Thyroid gland (tissue), 4 donors: ENCODE measurements around the gene SLC45A2. TPM values are rescaled to one million over a fixed set of nuclear protein-coding genes. Genes with fewer than 3 reads are reported as not detected.
A peak's percentile ranks its signal among the peaks of the same experiment; 100 is the strongest.

ENCODE experiments used
- DNase-seq, 2 donors: peaks; one replicate each; pipeline ENCODE4 v3.0.0-alpha.2; 2019
- H3K27ac ChIP-seq, 3 donors: fragments of 200-600 bp; sonication (generic); 1 replicate in 2 of 3; 2 replicates in 1 of 3; pipeline ENCODE4 v1.5.1; 2016 to 2019; ENCODE audit warnings: mild to moderate bottlenecking in 1 of 3, moderate library complexity in 1 of 3
- H3K27me3 ChIP-seq: fragments of 200-600 bp; sonication (generic); one replicate; pipeline ENCODE4 v1.5.1; 2019
- H3K36me3 ChIP-seq, 2 donors: fragments of 200-600 bp; sonication (generic); one replicate each; pipeline ENCODE4 v1.5.1; 2016 to 2019
- H3K4me1 ChIP-seq, 2 donors: fragments of 200-600 bp; sonication (generic); one replicate each; pipeline ENCODE4 v1.5.1; 2017 to 2019
- H3K4me3 ChIP-seq, 3 donors: fragments of 200-600 bp; sonication (generic); replicated peaks in 1 of 3; 1 replicate in 2 of 3; 2 replicates in 1 of 3; pipeline ENCODE4 v1.5.1; 2016; ENCODE audit warnings: mild to moderate bottlenecking in 1 of 3
- H3K9me3 ChIP-seq: fragments of 200-600 bp; sonication (generic); one replicate; pipeline ENCODE4 v1.5.1; 2017
- POLR2A ChIP-seq, 2 donors: fragments of 450-650 bp; IDR thresholded peaks; one replicate each; pipeline ENCODE4 v1.6.1; 2017; ENCODE audit warnings: antibody characterized with exemption in 2 of 2, mild to moderate bottlenecking in 2 of 2, moderate library complexity in 1 of 2
- WGBS, 2 donors: methylation state at CpG; one replicate each; pipeline ENCODE4 v1.1.5; 2017; 5-methylcytosine and 5-hydroxymethylcytosine counted together
- intact Hi-C: fragments of 100-400 bp; cut with DNase I; formaldehyde crosslinking; loops from one replicate; pipeline ENCODE4 v1.15.1; 2023
- total RNA-seq, 4 donors: library from RNA; depleted of rRNA; stranded (reverse); fragments of >200 nt; gene quantifications; one replicate each; pipeline ENCODE4 v1.2.3, GENCODE V29; 2016
- TF ChIP-seq, protein P1 (sequence below), 6 experiments: fragments of 200-600 bp in 3 of 6; fragments of 450-650 bp in 3 of 6; sonication (generic) in 3 of 6; IDR thresholded peaks; one replicate each; pipeline ENCODE4 v1.5.1; 2016 to 2019; ENCODE audit warnings: antibody characterized with exemption in 6 of 6, mild to moderate bottlenecking in 2 of 6, inconsistent platforms in 1 of 6, moderate library complexity in 1 of 6

The SLC45A2 gene
- total RNA-seq, 4 donors from 2014 or later, result not detected

DNA sequence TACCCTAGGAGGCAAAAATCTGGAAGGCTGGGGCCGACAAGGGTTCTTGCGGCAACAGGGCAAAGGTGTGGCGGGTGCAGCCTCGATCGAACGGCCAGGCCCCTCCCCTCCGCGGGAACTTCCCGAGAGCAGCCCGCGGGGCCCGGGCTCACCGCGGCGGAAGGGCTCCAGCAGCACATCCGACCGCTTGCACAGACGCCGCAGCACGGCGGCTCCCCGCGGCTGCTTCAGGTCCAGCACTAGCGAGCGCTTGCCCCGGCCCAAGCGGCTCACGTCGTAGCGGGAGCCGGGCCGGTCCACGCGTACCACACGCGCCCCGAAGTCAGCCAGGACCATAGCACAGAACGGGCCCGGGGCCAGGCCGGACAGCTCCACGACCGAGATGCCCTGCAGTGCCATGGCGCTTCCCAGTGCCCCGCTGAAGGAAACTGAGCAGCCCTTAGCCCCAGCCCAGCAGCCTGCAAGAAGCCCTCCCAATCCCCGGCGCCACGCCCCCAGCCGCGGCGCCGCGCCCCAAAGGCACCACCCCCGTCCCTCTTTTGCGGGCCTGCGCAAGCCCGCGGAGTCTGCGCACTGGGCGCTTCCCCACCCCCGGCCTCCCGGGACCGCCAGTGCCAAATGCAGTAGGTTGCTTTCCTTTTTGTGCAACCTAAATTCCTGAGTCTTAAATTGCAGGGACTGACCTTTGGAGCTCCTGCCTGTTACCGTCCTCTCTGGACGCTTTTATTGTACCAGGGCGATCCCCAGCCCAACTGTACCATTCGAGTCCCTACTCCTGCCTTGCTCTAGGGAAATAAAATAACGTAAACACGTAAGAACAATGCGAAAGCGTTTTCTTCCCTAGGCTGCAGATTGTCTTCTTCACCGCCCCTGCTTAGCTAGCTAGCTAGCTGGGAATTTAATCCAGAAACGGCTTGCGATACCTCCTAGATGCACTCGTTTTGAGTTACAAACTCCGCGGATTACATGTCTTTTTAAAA, 23.4 kb upstream of the SLC45A2 start, which contains the start of gene AMACR:
AMACR (minus strand) TSS at position 430 of the 980 bp plus-strand sequence; CDS start at position 399, 31 bp downstream.
- Histone ChIP-seq H3K4me3 (peak within 1 kb of the TSS; percentile 14 to 87 (median 53)), H3K9me3 (no peaks in the 10 kb centered on the region), H3K27ac (peak within 1 kb of the TSS; percentile 89 to 94 (median 89)), H3K36me3 (no peaks in the 10 kb centered on the region), H3K4me1 (peaks cover 4 to 15% of the 10 kb centered on the region in 2 donors), H3K27me3 (no peaks in the 10 kb centered on the region)
- intact Hi-C loops, result no loop called here
- DNase-seq, result peak; percentile 92 to 94
- peak; percentile 73 to 98 for TF ChIP-seq POLR2A (IDR thresholded peaks at IDR 0.05)
- TF ChIP-seq, protein P1, sequence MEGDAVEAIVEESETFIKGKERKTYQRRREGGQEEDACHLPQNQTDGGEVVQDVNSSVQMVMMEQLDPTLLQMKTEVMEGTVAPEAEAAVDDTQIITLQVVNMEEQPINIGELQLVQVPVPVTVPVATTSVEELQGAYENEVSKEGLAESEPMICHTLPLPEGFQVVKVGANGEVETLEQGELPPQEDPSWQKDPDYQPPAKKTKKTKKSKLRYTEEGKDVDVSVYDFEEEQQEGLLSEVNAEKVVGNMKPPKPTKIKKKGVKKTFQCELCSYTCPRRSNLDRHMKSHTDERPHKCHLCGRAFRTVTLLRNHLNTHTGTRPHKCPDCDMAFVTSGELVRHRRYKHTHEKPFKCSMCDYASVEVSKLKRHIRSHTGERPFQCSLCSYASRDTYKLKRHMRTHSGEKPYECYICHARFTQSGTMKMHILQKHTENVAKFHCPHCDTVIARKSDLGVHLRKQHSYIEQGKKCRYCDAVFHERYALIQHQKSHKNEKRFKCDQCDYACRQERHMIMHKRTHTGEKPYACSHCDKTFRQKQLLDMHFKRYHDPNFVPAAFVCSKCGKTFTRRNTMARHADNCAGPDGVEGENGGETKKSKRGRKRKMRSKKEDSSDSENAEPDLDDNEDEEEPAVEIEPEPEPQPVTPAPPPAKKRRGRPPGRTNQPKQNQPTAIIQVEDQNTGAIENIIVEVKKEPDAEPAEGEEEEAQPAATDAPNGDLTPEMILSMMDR (IDR thresholded peaks at IDR 0.05), result peak in 1 of 6 experiments; percentile 4
- WGBS, 2 donors, result 1% methylated on average over 37 to 70 of the region's 76 CpGs

DNA sequence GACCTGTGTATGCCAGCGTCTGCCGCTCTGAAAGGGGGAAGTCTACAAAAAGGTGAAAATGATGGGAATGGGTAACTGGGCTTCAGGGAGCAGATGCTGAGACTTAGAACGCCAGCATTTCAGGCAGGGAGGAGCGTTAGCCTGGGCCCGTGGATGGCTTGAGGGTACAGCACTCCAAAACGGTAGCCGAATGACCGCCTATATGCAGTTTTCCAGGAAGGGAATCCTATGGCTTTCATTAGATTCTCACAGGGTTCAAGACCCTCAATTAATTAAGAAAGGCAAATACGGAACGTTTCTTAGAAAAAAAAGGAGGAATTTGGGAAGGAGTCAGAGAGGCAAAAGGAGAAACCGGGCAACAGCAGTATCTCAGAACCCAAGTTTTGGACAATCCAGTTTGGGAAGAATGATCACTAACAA, 22.7 kb upstream of the SLC45A2 start:
- intact Hi-C loops, result no loop called here
- WGBS, 2 donors, result 8 to 9% methylated on average over 11 of the region's 11 CpGs
- peak overlapping the region; percentile 14 to 61 (median 53) for H3K4me3 ChIP-seq
- TF ChIP-seq POLR2A (IDR thresholded peaks at IDR 0.05), result no peak
- TF ChIP-seq, protein P1 (IDR thresholded peaks at IDR 0.05), result no peak
- H3K36me3 ChIP-seq, result no peaks in the 10 kb centered on the region
- H3K27me3 ChIP-seq, result no peaks in the 10 kb centered on the region
- no peaks in the 10 kb centered on the region for H3K9me3 ChIP-seq
- peak; percentile 8 to 15 for DNase-seq
- peak overlapping the region; percentile 85 to 94 (median 89) for H3K27ac ChIP-seq
- peaks cover 4 to 13% of the 10 kb centered on the region in 2 donors for H3K4me1 ChIP-seq

DNA sequence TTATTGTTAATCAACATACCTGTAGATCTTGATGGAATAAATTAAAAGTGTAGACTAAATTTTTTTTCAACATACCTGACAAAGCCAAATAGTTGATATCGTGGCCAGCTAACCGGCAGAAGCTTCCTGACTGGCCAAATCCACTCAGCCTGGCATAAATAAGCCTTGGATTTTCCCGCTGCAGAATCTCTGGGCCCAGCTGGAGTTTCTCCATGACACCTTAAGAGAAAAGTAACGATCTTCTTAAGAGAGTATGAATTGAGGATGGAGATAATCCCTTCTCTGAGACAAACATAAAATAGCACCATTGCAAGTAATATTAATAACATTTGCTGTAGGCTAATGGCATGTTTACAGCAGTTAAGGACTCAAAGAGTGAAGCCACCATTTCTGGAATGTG, 21.2 kb upstream of the SLC45A2 start:
- intact Hi-C loops, result no loop called here

DNA sequence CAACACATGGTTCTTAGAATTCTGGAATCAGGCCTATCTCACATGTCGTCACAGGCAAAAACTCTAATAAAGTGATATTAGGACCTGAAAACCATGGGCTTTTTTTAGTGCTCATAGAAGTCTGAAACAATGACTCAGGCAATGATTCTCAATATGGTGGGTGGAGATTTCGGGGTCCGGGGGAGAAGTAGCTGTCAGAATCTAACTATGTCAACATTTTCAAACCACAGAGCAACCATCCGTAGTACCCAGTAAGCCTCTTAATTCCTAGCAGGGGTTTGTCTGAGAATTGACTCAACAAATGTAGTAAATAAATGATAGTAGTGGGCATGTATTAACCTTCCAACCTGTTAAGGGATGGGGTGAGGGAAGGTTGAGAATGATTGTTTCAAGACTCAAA, 20.7 kb upstream of the SLC45A2 start:
- WGBS, 2 donors, result 86 to 89% methylated on average over 4 of the region's 4 CpGs
- Histone ChIP-seq H3K4me1 (peaks cover 4 to 13% of the 10 kb centered on the region in 2 donors), H3K27ac (no peak overlapping the region), H3K4me3 (no peak overlapping the region), H3K9me3 (no peaks in the 10 kb centered on the region), H3K27me3 (no peaks in the 10 kb centered on the region), H3K36me3 (no peaks in the 10 kb centered on the region)
- TF ChIP-seq POLR2A (IDR thresholded peaks at IDR 0.05), result no peak
- TF ChIP-seq, protein P1 (IDR thresholded peaks at IDR 0.05), result no peak
- intact Hi-C loops, result no loop called here
- DNase-seq, result no peak

More for the DNA sequence above, 21.2 kb upstream of the SLC45A2 start:
- Histone ChIP-seq H3K27ac (no peak overlapping the region), H3K36me3 (no peaks in the 10 kb centered on the region), H3K4me3 (no peak overlapping the region), H3K27me3 (no peaks in the 10 kb centered on the region), H3K9me3 (no peaks in the 10 kb centered on the region), H3K4me1 (peaks cover 4 to 13% of the 10 kb centered on the region in 2 donors)
- WGBS, 2 donors, result 97 to 98% methylated on average over 4 of the region's 4 CpGs
- TF ChIP-seq POLR2A (IDR thresholded peaks at IDR 0.05), result no peak
- TF ChIP-seq, protein P1 (IDR thresholded peaks at IDR 0.05), result no peak
- DNase-seq, result no peak

DNA sequence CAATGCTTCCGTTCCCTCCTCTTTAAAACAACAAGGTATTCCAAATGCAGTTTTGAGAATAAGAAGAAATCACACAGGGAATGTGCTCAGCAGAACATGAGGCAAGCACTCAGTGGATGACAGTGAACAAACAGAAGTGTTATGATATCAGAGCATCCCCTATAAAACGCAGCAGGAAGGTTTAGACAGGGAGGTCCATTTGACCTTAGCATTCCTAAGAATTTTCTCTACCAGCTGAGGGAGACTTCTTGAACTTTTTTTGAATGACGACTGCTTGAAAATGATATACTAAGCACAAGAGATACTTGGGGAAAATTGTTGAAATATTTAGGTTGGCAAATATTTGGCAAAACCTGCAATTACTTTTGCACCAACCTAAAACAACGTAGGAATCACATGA, 19.4 kb upstream of the SLC45A2 start:
- H3K4me3 ChIP-seq, result no peak overlapping the region
- H3K36me3 ChIP-seq, result no peaks in the 10 kb centered on the region
- DNase-seq, result no peak
- 89 to 90% methylated on average over 4 of the region's 4 CpGs for WGBS, 2 donors
- no peak overlapping the region for H3K27ac ChIP-seq
- intact Hi-C loops, result no loop called here
- no peaks in the 10 kb centered on the region for H3K9me3 ChIP-seq
- TF ChIP-seq, protein P1 (IDR thresholded peaks at IDR 0.05), result no peak
- no peak for TF ChIP-seq POLR2A (IDR thresholded peaks at IDR 0.05)
- H3K27me3 ChIP-seq, result no peaks in the 10 kb centered on the region
- peaks cover 4 to 11% of the 10 kb centered on the region in 2 donors for H3K4me1 ChIP-seq
